ENCODE measurements around the gene GALNT1.

- TF ChIP-seq, protein P1, sequence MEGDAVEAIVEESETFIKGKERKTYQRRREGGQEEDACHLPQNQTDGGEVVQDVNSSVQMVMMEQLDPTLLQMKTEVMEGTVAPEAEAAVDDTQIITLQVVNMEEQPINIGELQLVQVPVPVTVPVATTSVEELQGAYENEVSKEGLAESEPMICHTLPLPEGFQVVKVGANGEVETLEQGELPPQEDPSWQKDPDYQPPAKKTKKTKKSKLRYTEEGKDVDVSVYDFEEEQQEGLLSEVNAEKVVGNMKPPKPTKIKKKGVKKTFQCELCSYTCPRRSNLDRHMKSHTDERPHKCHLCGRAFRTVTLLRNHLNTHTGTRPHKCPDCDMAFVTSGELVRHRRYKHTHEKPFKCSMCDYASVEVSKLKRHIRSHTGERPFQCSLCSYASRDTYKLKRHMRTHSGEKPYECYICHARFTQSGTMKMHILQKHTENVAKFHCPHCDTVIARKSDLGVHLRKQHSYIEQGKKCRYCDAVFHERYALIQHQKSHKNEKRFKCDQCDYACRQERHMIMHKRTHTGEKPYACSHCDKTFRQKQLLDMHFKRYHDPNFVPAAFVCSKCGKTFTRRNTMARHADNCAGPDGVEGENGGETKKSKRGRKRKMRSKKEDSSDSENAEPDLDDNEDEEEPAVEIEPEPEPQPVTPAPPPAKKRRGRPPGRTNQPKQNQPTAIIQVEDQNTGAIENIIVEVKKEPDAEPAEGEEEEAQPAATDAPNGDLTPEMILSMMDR (IDR thresholded peaks at IDR 0.05), result no peak
- TF ChIP-seq POLR2A (IDR thresholded peaks at IDR 0.05), result no peak
Observed at GRCh38 chr18:35680139-35680551, 98.6 kb downstream of the GALNT1 start.
